NCI-H2029 (cell line): ENCODE results near the gene SH3D21.
A peak's percentile ranks its signal among the peaks of the same experiment; 100 is the strongest.

Experiments used
- DNase-seq: peaks from one replicate; lab custom pipeline; 2025; lab: John Stamatoyannopoulos, UW

Gene SH3D21

GRCh38 chr1:36303650-36304360 lies 2.4 kb upstream of the SH3D21 start:
- DNase-seq, result no peak

GRCh38 chr1:36304521-36304920 lies 1.6 kb upstream of the SH3D21 start:
- DNase-seq, result no peak

GRCh38 chr1:36304970-36305914 lies 926 bp upstream of the SH3D21 start:
- no peak for DNase-seq

GRCh38 chr1:36305915-36306209 lies 306 bp upstream of the SH3D21 start:
- no peak for DNase-seq

- DNase-seq, result peak; percentile 81
These were observed 811 bp downstream of the SH3D21 start for GRCh38 chr1:36306902-36307456.

- no peak for DNase-seq
These were observed 1.6 kb downstream of the SH3D21 start for GRCh38 chr1:36307601-36308330.

- no peak for DNase-seq
These were observed 3.2 kb downstream of the SH3D21 start for GRCh38 chr1:36309397-36309796.

GRCh38 chr1:36320291-36320761 lies 14.2 kb downstream of the SH3D21 start:
- DNase-seq, result no peak

GRCh38 chr1:36320767-36321118 lies 14.6 kb downstream of the SH3D21 start:
- no peak for DNase-seq

GRCh38 chr1:36321119-36321951 lies 15.2 kb downstream of the SH3D21 start:
- no peak for DNase-seq

GRCh38 chr1:36322041-36322785 lies 16.0 kb downstream of the SH3D21 start:
- DNase-seq, result no peak

GRCh38 chr1:36322786-36323635 lies 16.8 kb downstream of the SH3D21 start:
- no peak for DNase-seq

GRCh38 chr1:36323636-36324352 lies 17.6 kb downstream of the SH3D21 start, which contains the start of gene EVA1B:
EVA1B (minus strand) TSS chr1:36323645; CDS start chr1:36323037, 608 bp downstream.
- peak; percentile 9 for DNase-seq

GRCh38 chr1:36324353-36324703 lies 18.2 kb downstream of the SH3D21 start:
- DNase-seq, result no peak

GRCh38 chr1:36326499-36326898 lies 20.3 kb downstream of the SH3D21 start:
- DNase-seq, result no peak

- DNase-seq, result peak; percentile 34
These were observed 21.4 kb downstream of the SH3D21 start for GRCh38 chr1:36327421-36328087.

GRCh38 chr1:36328088-36328480 lies 21.9 kb downstream of the SH3D21 start:
- DNase-seq, result no peak

- peak; percentile 38 for DNase-seq
These were observed 22.5 kb downstream of the SH3D21 start for GRCh38 chr1:36328713-36329112.
